IMR-90 (cell line): ENCODE results near the gene LIAS. TPM values are rescaled to one million over a fixed set of nuclear protein-coding genes. Genes with fewer than 3 reads are reported as not detected.

ENCODE experiments used
- ATAC-seq: fragments of 200-7000 bp; cut with Tn5 transposase; 2 replicates; pipeline ENCODE4 v1.9.1; 2020; ENCODE audit warnings: low read depth, mild to moderate bottlenecking, moderate library complexity
- BruUV-seq: library from RNA; stranded (reverse); fragments of 400-500 nt; replicated peaks from 2 replicates; lab custom pipeline; 2021; lab: Mats Ljungman, UMichigan
- CTCF ChIA-PET: fragments of 300-600 bp; formaldehyde crosslinking; extraction: SDS; loops from one replicate; lab custom pipeline; 2021; ENCODE audit warnings: antibody characterized with exemption; lab: Yijun Ruan, JAX
- POLR2A ChIA-PET: fragments of 300-600 bp; sonication (Branson Sonifier 250); formaldehyde crosslinking; loops from one replicate; lab custom pipeline; 2022; ENCODE audit warnings: antibody characterized with exemption; ENCODE audit not compliant: unreplicated experiment; lab: Charles Lee
- DNase-seq: peaks from one replicate; pipeline ENCODE4 v3.0.0; 2013
- H2AFZ ChIP-seq: replicated peaks from 2 replicates; pipeline ENCODE3; 2013; ENCODE audit warnings: low read length, mild to moderate bottlenecking; ENCODE audit not compliant: poor library complexity
- H2AK5ac ChIP-seq: 2 replicates; pipeline ENCODE4 v1.6.1; 2013; ENCODE audit warnings: low read depth, low read length, inconsistent platforms
- H2AK9ac ChIP-seq: replicated peaks from 2 replicates; pipeline ENCODE3; 2013; ENCODE audit warnings: mild to moderate bottlenecking, low read depth, low read length, moderate library complexity; ENCODE audit not compliant: poor library complexity
- H2BK120ac ChIP-seq: 2 replicates; pipeline ENCODE4 v1.6.1; 2013; ENCODE audit warnings: low read depth, low read length, inconsistent platforms
- H2BK15ac ChIP-seq: 3 replicates; pipeline ENCODE4 v1.6.1; 2013; ENCODE audit warnings: low read depth, low read length, inconsistent platforms
- H2BK20ac ChIP-seq: 2 replicates; pipeline ENCODE4 v1.6.1; 2013; ENCODE audit warnings: low read depth, mild to moderate bottlenecking, inconsistent platforms, low read length, moderate library complexity
- H2BK5ac ChIP-seq: 2 replicates; pipeline ENCODE4 v1.6.1; 2013; ENCODE audit warnings: mild to moderate bottlenecking, low read depth, low read length, inconsistent platforms; ENCODE audit not compliant: poor library complexity, severe bottlenecking
- H3K14ac ChIP-seq: replicated peaks from 2 replicates; pipeline ENCODE4 v1.6.1; 2013; ENCODE audit warnings: low read depth, low read length, inconsistent platforms
- H3K18ac ChIP-seq: 2 replicates; pipeline ENCODE4 v1.6.1; 2013; ENCODE audit warnings: low read depth, low read length, control low read depth
- H3K23ac ChIP-seq: 2 replicates; pipeline ENCODE4 v1.6.1; 2013; ENCODE audit warnings: low read depth, low read length, inconsistent platforms
- H3K27ac ChIP-seq: 2 replicates; pipeline ENCODE4 v1.5.1; 2013; ENCODE audit warnings: mild to moderate bottlenecking, control low read depth, low read length; ENCODE audit not compliant: insufficient read depth
- H3K27me3 ChIP-seq: 2 replicates; pipeline ENCODE4 v1.6.1; 2013; ENCODE audit warnings: low read length; ENCODE audit not compliant: control insufficient read depth, insufficient read depth
- H3K36me3 ChIP-seq: 2 replicates; pipeline ENCODE4 v1.6.1; 2013; ENCODE audit warnings: low read length, mixed read lengths; ENCODE audit not compliant: control insufficient read depth, insufficient read depth
- H3K4ac ChIP-seq: 2 replicates; pipeline ENCODE4 v1.6.1; 2013; ENCODE audit warnings: low read depth, low read length, inconsistent platforms
- H3K4me1 ChIP-seq: 2 replicates; pipeline ENCODE4 v1.6.1; 2013; ENCODE audit warnings: low read length, mixed read lengths; ENCODE audit not compliant: control insufficient read depth, insufficient read depth
- H3K4me2 ChIP-seq: 2 replicates; pipeline ENCODE4 v1.6.1; 2013; ENCODE audit warnings: low read depth, mild to moderate bottlenecking, control low read depth, low read length, moderate library complexity
- H3K4me3 ChIP-seq: 2 replicates; pipeline ENCODE4 v1.5.1; 2013; ENCODE audit warnings: low read depth, mild to moderate bottlenecking, control low read depth, low read length, moderate library complexity; ENCODE audit not compliant: insufficient read depth
- H3K56ac ChIP-seq: 2 replicates; pipeline ENCODE4 v1.6.1; 2013; ENCODE audit warnings: low read length, inconsistent platforms; ENCODE audit not compliant: insufficient read depth; ENCODE audit errors: extremely low read depth
- H3K79me1 ChIP-seq, 2 experiments: 2 replicates each; pipeline ENCODE4 v1.6.1; 2013; ENCODE audit warnings: low read length in 2 of 2, inconsistent platforms in 1 of 2, low read depth in 1 of 2
- H3K9ac ChIP-seq: 2 replicates; pipeline ENCODE4 v1.6.1; 2013; ENCODE audit warnings: low read depth, low read length, control low read depth
- H3K9me1 ChIP-seq: 2 replicates; pipeline ENCODE4 v1.6.1; 2013; ENCODE audit warnings: low read length, inconsistent platforms; ENCODE audit not compliant: insufficient read depth
- H3K9me3 ChIP-seq: 2 replicates; pipeline ENCODE4 v1.6.1; 2013; ENCODE audit warnings: low read length; ENCODE audit not compliant: control insufficient read depth, insufficient read depth
- H4K20me1 ChIP-seq: 2 replicates; pipeline ENCODE4 v1.6.1; 2013; ENCODE audit warnings: low read length, inconsistent platforms; ENCODE audit not compliant: insufficient read depth
- H4K5ac ChIP-seq: 2 replicates; pipeline ENCODE4 v1.6.1; 2013; ENCODE audit warnings: mild to moderate bottlenecking, low read depth, low read length, control low read depth
- H4K8ac ChIP-seq, 2 experiments: 2 replicates each; pipeline ENCODE4 v1.6.1; 2013; ENCODE audit warnings: low read depth in 2 of 2, low read length in 2 of 2, control low read depth in 1 of 2, inconsistent platforms in 1 of 2
- H4K91ac ChIP-seq: 2 replicates; pipeline ENCODE4 v1.6.1; 2013; ENCODE audit warnings: low read depth, low read length, inconsistent platforms; ENCODE audit not compliant: insufficient read depth
- CEBPB ChIP-seq: IDR thresholded peaks from 2 replicates; pipeline ENCODE4 v1.6.1; 2012; ENCODE audit warnings: low read depth, low read length, improper control_type of control experiment
- FOS ChIP-seq: fragments of 150-350 bp; IDR thresholded peaks from 2 replicates; pipeline ENCODE4 v1.6.1; 2016; ENCODE audit warnings: low read depth, low read length
- MAZ ChIP-seq: IDR thresholded peaks from 2 replicates; pipeline ENCODE4 v1.6.1; 2012; ENCODE audit warnings: low read depth, mild to moderate bottlenecking, low read length, improper control_type of control experiment, moderate library complexity, borderline replicate concordance
- POLR2A ChIP-seq: IDR thresholded peaks from 2 replicates; pipeline ENCODE4 v1.6.1; 2012; ENCODE audit warnings: mild to moderate bottlenecking, low read depth, low read length
- SMC3 ChIP-seq: fragments of 150-350 bp; IDR thresholded peaks from 2 replicates; pipeline ENCODE4 v1.6.1; 2016; ENCODE audit warnings: low read depth, mild to moderate bottlenecking, antibody characterized with exemption, low read length, moderate library complexity
- USF2 ChIP-seq: fragments of 150-350 bp; IDR thresholded peaks from 2 replicates; pipeline ENCODE4 v1.6.1; 2017; ENCODE audit warnings: mild to moderate bottlenecking, antibody characterized with exemption, low read length, low read depth
- WGBS, 2 experiments: methylation state at CpG; one replicate each; pipeline versions ENCODE4 v1.1.5 to v1.1.7; 2013; ENCODE audit warnings: missing lambda C conversion rate in 2 of 2; ENCODE audit not compliant: insufficient read length in 1 of 2; ENCODE audit errors: extremely low coverage in 2 of 2; 5-methylcytosine and 5-hydroxymethylcytosine counted together
- dilution Hi-C: fragments of 300-500 bp; cut with HindIII; formaldehyde crosslinking; loops from one replicate; pipeline ENCODE4 v1.14.3; 2018; ENCODE audit warnings: low sequenced_read_pairs; ENCODE audit not compliant: unreplicated experiment
- in situ Hi-C: fragments of 300-500 bp; cut with MboI; formaldehyde crosslinking; loops from 3 replicates; pipeline ENCODE4 v1.14.3; 2019; ENCODE audit warnings: low sequenced_read_pairs, inconsistent platforms, mixed read lengths
- intact Hi-C: fragments of 100-400 bp; cut with micrococcal nuclease; formaldehyde crosslinking; loops from 2 replicates; pipeline ENCODE4 v1.10.0; 2022
- polyA plus RNA-seq, 3 experiments: library from polyadenylated mRNA; depleted of rRNA; stranded (reverse); fragments of >200 nt; gene quantifications; 2 replicates each; pipeline ENCODE4 v1.2.3, GENCODE V29; 2012; ENCODE audit warnings: low replicate concordance in 1 of 3
- total RNA-seq: library from RNA; depleted of rRNA; stranded (reverse); fragments of >200 nt; gene quantifications from 2 replicates; pipeline ENCODE4 v1.2.3, GENCODE V29; 2012
- TF ChIP-seq, protein P1 (sequence below): fragments of 150-350 bp; IDR thresholded peaks from 2 replicates; pipeline ENCODE4 v1.6.1; 2016; ENCODE audit warnings: low read depth, mild to moderate bottlenecking, low read length, moderate library complexity, borderline replicate concordance

The LIAS gene
- total and polyA plus RNA-seq, 2 of the 4 experiments (the other 2 are of a cell fraction) = 3.2 to 7.8 TPM

- Histone ChIP-seq H3K4me1 (no peaks in the 10 kb centered on the region), H3K79me1 (no peaks in the 10 kb centered on the region), H3K4me2 (no peak overlapping the region), H4K91ac (no peak overlapping the region), H3K9me1 (no peaks in the 10 kb centered on the region), H2BK5ac (no peak overlapping the region), H2AK9ac (no peak overlapping the region), H3K27ac (no peak overlapping the region), H3K4me3 (no peak overlapping the region), H2BK120ac (no peak overlapping the region), H3K9ac (no peak overlapping the region), H4K20me1 (no peaks in the 10 kb centered on the region), H2BK15ac (no peak overlapping the region), H3K36me3 (no peaks in the 10 kb centered on the region), H3K27me3 (no peaks in the 10 kb centered on the region), H3K4ac (no peak overlapping the region), H4K8ac (no peak overlapping the region), H3K9me3 (peaks cover 11% of the 10 kb centered on the region), H4K5ac (no peak overlapping the region), H3K14ac (no peak overlapping the region), H3K56ac (no peak overlapping the region), H2BK20ac (no peak overlapping the region), H2AFZ (no peak overlapping the region), H2AK5ac (no peak overlapping the region), H3K23ac (no peak overlapping the region), H3K18ac (no peak overlapping the region)
- dilution Hi-C loops = no loop called here
- CTCF ChIA-PET = no interaction called here
- WGBS, 2 experiments = 80% methylated on average over 3 of the region's 6 CpGs; no CpG with 5 or more reads in 1 of the 2 experiments
- intact Hi-C loops = no loop called here
- ATAC-seq (no peak), DNase-seq (no peak)
- TF ChIP-seq CEBPB = no peak
- TF ChIP-seq MAZ = no peak
- TF ChIP-seq SMC3 = no peak
- no peak for TF ChIP-seq USF2
- no peak for TF ChIP-seq FOS
- TF ChIP-seq, protein P1, sequence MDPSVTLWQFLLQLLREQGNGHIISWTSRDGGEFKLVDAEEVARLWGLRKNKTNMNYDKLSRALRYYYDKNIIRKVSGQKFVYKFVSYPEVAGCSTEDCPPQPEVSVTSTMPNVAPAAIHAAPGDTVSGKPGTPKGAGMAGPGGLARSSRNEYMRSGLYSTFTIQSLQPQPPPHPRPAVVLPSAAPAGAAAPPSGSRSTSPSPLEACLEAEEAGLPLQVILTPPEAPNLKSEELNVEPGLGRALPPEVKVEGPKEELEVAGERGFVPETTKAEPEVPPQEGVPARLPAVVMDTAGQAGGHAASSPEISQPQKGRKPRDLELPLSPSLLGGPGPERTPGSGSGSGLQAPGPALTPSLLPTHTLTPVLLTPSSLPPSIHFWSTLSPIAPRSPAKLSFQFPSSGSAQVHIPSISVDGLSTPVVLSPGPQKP = no peak
- no peak for TF ChIP-seq POLR2A
- no TSS peak for BruUV-seq
- in situ Hi-C loops = no loop called here
- POLR2A ChIA-PET = no interaction called here
These were observed 25.9 kb downstream of the LIAS start for GRCh38 chr4:39484582-39485272.
